GM23248 (cell line): Measurements from ENCODE around the gene SAMMSON.

Source experiments
- EZH2 ChIP-seq: fragments of 200-600 bp; sonication (generic); IDR thresholded peaks from 2 replicates; pipeline ENCODE4 v1.6.1; 2018; ENCODE audit warnings: antibody characterized with exemption, mild to moderate bottlenecking; ENCODE audit not compliant: insufficient read depth, poor library complexity, severe bottlenecking
- EZH2phosphoT487 ChIP-seq: fragments of 200-600 bp; sonication (generic); IDR thresholded peaks from 2 replicates; pipeline ENCODE4 v1.6.1; 2018; ENCODE audit warnings: antibody characterized with exemption, moderate library complexity, mild to moderate bottlenecking, low read depth; ENCODE audit not compliant: insufficient read depth

GRCh38 chr3:70071138-70071537 lies 71.6 kb downstream of the SAMMSON start:
- no peak for TF ChIP-seq EZH2
- no peak for TF ChIP-seq EZH2phosphoT487
